WERI-Rb-1 (cell line): ENCODE results near the gene TMIGD2.

Experiments used
- DNase-seq: peaks from one replicate; pipeline ENCODE4 v3.0.0-alpha.2; 2020
- H3K27ac ChIP-seq: fragments of 250-450 bp; sonication (Bioruptor Pico); 2 replicates; pipeline ENCODE4 v1.5.1; 2020; ENCODE audit warnings: mild to moderate bottlenecking, moderate library complexity
- H3K27me3 ChIP-seq: fragments of 250-450 bp; sonication (Bioruptor Pico); 2 replicates; pipeline ENCODE4 v1.5.1; 2021; ENCODE audit warnings: mild to moderate bottlenecking, low read depth, moderate library complexity; ENCODE audit not compliant: insufficient read depth, severe bottlenecking
- H3K36me3 ChIP-seq: fragments of 250-450 bp; sonication (Bioruptor Pico); 2 replicates; pipeline ENCODE4 v1.5.1; 2020; ENCODE audit warnings: mild to moderate bottlenecking, moderate library complexity
- H3K4me3 ChIP-seq: 2 replicates; pipeline ENCODE4 v1.5.1; 2011; ENCODE audit warnings: low read depth, mild to moderate bottlenecking, control low read depth, low read length
- H3K9me3 ChIP-seq: fragments of 250-450 bp; sonication (Bioruptor Pico); 2 replicates; pipeline ENCODE4 v1.5.1; 2021; ENCODE audit warnings: mild to moderate bottlenecking, moderate library complexity; ENCODE audit not compliant: severe bottlenecking
- CTCF ChIP-seq: IDR thresholded peaks from 2 replicates; pipeline ENCODE4 v1.5.1; 2011; ENCODE audit warnings: low read depth, mild to moderate bottlenecking, control low read depth, inconsistent platforms, low read length

Gene TMIGD2

GRCh38 chr19:4322942-4323665, 20.9 kb upstream of the TMIGD2 start:
- no peak for DNase-seq
- Histone ChIP-seq H3K27ac (no peak overlapping the region), H3K4me3 (no peak overlapping the region), H3K9me3 (peaks cover 8% of the 10 kb centered on the region), H3K36me3 (peaks cover 3% of the 10 kb centered on the region; the same call in 1 of the 2 replicates), H3K27me3 (no peaks in the 10 kb centered on the region)
- no peak for TF ChIP-seq CTCF

GRCh38 chr19:4320419-4320818, 18.2 kb upstream of the TMIGD2 start:
- Histone ChIP-seq H3K27me3 (no peaks in the 10 kb centered on the region), H3K9me3 (peaks cover 8% of the 10 kb centered on the region), H3K4me3 (no peak overlapping the region), H3K36me3 (peaks cover 12% of the 10 kb centered on the region), H3K27ac (no peak overlapping the region)
- no peak for DNase-seq
- TF ChIP-seq CTCF, result no peak

GRCh38 chr19:4319067-4319718, 17.0 kb upstream of the TMIGD2 start:
- no peak for DNase-seq
- H3K36me3 ChIP-seq, result peaks cover 12% of the 10 kb centered on the region
- no peak overlapping the region for H3K4me3 ChIP-seq
- TF ChIP-seq CTCF, result no peak
- no peak overlapping the region for H3K27ac ChIP-seq
- H3K9me3 ChIP-seq, result peaks cover 8% of the 10 kb centered on the region
- H3K27me3 ChIP-seq, result no peaks in the 10 kb centered on the region

- no peak for DNase-seq
- no peaks in the 10 kb centered on the region for H3K27me3 ChIP-seq
- no peak overlapping the region for H3K27ac ChIP-seq
- TF ChIP-seq CTCF, result no peak
- peaks cover 8% of the 10 kb centered on the region for H3K9me3 ChIP-seq
- H3K36me3 ChIP-seq, result peaks cover 12% of the 10 kb centered on the region
- H3K4me3 ChIP-seq, result no peak overlapping the region
Measured at GRCh38 chr19:4318460-4318859, 16.3 kb upstream of the TMIGD2 start.

- DNase-seq, result no peak
- Histone ChIP-seq H3K27me3 (no peaks in the 10 kb centered on the region), H3K4me3 (no peak overlapping the region), H3K36me3 (peaks cover 18% of the 10 kb centered on the region), H3K27ac (no peak overlapping the region), H3K9me3 (peaks cover 8% of the 10 kb centered on the region)
- TF ChIP-seq CTCF, result no peak
Measured at GRCh38 chr19:4316956-4317355, 14.8 kb upstream of the TMIGD2 start.
